GM18519 (cell line): Measurements from ENCODE around the gene JARID2.
"Not testable (repeated sequence)": the region's sequence is repeated elsewhere in the genome, so short reads cannot be mapped to it uniquely, and the experiment has no call there.

ENCODE experiments used
- ATAC-seq: cut with Tn5 transposase; IDR thresholded peaks from one replicate; pipeline ENCODE4 v1.9.1; 2021; ENCODE audit warnings: mild to moderate bottlenecking, moderate library complexity; ENCODE audit not compliant: unreplicated experiment, low FRiP score

Gene JARID2

DNA sequence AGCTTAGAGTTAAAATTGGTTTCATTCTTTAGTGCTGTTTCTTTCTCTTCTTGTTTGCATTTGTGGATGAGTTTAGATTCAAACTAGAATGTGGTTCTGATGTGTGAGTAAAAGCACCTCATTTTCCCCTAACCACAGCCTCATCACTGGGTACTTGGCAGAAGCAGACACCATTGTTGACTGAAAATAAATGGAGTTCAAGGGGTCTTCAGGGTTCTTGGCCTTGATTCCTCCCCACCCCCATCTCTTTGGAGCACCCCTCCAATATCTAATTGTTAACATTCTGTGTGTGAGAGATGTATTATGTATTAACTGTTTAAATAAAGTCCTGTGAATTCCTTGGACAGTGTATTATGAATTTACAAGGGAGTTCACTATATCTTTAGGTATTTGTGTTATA, 59.6 kb downstream of the JARID2 start:
- ATAC-seq, result no peak

DNA sequence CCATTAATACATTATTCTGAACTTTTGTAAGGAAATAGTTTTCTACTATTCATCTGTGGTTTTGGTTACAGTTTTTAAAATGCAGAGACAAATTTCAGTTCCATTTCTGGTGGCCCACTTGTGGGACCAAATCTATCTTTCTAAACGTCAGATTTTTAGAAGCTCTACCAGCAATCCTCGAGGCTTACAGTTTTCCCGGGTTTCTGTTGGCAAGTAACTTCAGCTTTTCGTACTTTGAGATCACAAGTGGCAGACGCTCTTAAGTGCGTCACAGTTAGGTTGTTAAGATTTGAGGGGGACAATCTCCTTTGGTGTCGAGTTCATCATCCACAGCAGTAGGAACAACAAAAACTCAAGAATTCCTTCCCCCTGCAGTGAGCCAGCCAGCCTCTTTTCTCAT, 60.0 kb downstream of the JARID2 start:
- ATAC-seq, result no peak

DNA sequence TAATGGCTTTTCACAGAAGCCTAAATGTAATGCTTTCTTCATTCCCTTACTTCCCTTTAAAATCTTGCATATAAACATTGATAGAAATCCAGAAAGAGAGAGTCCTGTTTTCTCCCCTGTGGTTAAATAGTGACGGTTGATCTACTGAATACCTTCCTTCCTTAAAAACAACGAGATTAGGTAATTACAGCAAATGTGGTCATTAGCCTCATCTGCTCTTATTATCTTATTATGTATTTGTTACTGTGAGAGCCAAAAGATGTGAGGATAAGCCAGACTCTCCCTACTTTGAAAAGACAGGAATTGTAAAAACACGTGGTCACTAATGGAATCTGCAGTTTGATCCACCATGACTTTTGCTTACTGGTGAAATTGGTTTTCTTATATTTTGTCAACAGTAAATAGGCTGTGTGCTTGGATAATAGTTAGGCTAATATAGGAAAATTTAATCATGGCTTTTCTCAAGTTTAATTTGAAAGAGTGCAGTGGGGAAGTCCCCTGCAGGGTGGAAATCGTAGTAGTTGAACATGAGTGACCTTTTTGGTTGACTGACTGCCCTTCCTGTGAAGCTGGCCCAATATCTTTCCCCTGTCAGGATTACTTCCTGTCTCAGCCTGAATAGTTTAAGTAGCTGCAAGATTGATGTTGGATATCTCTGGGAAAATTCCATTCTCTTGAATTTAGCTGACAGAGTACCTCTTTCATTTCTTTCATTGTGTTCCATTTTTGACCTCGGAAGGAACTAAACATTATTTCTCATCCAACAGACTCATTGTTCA, 62.8 kb downstream of the JARID2 start:
- no peak for ATAC-seq

DNA sequence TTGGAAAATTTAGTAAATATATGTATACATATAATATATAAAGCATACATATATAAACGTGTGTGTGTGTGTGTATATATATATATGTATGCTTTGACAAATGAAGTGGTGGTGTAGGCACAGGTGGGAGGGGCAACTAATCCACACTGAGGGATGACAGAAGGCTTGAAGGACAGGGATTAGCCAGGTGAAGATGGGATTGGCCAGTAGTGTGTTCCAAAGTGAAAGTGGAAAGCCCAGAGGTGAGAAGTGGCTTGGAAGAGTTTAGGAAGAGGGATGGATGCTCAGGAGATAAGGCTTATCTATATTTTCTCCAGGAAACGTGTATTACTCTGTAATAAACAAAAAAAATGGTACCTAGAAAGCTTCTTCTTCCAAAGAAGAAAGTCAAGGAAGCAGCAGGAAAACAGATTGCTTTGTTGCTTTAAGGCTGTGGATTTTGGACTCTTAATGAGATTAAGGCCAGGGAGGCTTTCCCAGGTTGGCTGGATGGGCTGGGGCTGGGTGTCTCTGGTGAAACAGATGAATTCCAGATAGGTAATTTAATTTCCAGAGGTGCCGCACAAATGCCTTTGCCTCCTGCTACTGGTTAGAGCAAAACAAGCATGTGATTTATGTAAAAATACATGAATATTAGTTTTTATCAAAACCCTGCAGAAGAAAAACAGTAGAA, 63.9 kb downstream of the JARID2 start:
- no peak for ATAC-seq

DNA sequence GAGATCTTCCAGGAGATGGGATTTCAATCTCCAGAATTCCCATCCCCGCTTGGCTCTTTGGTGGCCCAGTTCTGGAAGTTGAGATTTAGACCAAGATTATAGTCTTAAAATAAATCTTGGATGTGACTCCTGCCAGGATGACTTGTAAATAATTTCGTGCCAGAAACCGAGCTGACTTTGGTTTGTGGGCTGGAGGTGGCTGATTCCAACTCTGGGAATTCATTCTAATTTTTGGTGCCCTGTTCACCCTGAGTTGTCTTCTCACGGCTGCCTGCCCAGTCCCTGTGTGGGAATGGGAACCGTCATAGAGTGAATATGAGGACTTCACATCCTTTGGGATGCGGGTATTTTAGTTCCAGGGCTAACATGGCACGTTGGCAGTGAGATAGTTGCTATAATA, 64.8 kb downstream of the JARID2 start:
- ATAC-seq, result no peak

DNA sequence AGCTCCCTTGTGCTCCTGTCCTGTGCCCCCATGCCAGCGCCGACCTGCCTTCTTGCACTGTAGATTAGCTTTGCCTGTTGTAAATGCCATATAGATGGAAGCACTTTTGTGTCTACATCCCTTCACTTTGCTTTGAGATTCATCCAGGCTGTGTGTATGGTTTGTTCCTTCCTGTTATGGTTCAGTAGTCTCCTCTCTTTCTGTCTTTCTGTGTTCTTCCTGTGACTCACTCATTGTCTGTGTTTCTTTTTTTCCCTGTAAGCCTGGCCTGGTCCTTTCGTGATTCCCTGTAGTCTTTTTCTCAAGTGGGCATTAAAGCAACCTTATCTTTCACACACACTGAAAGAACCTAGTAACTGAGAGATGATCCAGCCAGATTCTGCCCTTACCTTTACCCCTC, 66.6 kb downstream of the JARID2 start:
- no peak for ATAC-seq

DNA sequence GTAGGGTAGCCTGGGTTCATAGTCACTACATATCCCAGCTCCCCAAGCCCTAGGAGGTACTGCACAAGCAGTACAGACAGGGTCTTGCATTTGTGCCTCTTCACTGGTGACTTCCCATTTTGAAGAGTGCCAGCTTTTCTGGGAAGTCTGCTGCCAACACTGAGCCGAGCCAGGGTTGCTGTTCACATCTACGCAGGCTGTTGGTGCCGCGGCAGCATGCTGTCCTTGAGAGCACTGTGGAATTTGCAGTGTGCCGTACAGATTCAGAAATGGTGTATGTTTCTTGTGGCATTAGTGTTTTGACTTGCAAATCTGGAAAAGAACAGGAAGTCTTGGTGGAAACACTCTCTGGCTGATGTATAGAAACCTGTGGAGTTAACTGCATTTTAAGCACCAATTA, 67.5 kb downstream of the JARID2 start:
- ATAC-seq, result no peak

DNA sequence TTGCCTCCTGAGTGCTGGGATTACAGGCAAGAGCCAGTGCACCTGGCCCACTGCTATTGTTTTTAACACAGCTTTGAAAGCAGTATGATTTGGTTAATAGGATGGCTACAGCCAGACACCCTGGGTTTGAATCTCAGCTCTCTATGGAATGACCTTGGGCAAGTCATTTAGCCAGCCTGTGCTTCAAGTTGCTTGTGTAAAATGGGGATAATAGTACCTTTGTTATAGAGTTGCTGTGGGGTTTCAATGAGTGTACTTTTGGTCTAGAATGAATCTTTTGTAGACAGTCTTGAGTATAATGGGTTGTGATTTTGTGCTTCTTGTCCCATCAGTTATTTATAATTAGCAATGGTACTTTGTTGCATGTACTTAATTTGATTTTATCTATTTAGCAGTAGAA, 70.9 kb downstream of the JARID2 start:
- ATAC-seq, result no peak

DNA sequence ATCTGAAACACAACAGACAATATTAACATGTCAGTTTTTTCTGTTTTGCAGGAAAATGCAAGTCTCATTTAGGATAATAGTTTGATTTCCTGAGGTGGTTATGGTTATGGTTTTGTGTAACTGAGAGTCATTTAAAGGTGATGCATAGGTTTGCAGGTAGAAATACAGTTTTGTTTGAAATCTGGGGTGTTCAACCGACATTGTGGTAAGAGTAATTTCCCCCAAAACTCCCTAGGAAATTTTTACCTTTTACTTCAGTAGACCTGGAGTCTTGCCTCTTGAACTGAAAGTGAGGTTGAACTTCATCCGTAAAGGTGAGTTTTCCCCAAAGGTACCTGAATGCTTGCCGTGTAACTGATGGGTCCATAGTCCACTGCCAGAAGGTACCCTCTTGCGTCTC, 71.4 kb downstream of the JARID2 start:
- no peak for ATAC-seq

DNA sequence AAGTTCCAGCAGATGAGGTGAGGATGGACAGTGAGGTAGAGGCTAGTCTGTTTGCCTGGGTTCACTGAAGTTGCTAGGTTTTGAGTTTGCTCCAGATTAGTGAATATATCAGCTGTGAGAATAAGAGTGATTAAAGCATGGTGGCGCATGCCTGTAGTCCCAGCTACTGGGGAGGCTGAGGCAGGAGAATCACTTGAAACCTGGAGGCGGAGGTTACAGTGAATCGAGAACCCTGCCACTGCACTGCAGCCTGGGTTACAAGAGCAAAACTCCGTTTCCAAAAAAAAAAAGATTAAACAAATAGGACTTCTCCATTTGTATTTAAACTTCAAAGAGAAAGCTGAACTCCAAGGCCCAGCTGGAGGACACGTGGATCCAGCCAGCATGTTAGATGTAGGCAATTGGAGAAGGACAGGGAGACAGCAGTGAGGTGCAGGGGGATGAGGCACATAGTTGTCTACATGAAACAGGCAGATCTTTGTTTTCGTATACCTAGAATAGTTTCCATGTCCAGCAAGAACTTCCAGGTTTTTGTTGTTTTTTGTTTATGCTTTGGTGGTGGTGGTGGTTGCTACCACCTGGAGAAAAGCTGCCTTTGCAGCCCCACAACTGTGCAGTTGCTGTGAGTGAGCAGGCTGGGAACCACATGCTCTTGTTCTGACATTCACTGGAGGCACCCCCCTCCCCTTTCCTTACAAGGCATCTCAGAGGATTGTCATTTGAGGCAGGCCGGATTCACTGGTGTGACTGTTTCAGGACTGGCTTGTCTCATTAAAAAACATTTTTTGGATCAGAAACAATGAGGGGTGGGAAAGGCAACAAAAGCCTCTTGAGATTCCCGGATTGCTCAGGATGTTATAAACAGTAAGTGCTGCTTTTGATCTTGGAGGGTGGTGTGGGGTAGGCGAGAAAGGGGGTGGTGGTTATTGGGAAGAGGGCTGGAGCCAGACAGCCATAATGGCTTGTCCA, 72.3 kb downstream of the JARID2 start:
- ATAC-seq, result no peak

DNA sequence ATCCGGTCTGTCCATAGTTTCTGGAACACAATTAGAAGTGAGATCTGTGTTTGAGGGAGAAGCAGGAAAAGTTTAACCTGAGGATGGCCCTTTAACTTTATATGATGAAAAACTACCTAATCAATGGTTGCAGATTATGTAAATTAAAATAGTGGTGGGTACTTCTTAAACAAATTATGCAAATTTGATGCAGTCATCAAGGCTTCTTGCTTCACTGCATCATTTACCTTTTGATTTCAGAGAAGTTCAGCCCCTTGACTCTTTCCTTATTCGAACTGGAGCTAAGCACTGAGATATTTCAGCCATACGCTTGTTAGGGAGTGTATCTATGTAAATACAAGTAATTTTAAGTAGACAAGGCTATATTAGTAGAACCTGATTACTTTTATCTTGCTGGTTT, 73.8 kb downstream of the JARID2 start:
- no peak for ATAC-seq

DNA sequence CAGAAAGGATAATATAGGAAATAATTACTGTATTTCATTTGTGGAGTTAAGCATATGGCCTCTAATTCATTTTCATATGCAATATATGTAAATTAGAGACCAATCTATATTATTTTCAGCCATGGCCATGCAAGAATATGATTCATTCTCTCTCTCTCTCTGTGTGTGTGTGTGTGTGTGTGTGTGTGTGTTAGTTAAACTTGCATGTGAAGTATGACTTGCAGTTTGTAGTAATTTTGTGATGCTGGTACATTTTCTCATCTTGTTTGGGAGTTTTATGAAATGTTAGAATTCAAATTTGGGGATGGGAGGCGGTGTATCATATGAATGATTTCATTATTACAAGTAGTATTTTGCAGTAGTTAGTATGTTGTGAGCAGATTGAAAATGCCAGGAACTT, 74.8 kb downstream of the JARID2 start:
- no peak for ATAC-seq

DNA sequence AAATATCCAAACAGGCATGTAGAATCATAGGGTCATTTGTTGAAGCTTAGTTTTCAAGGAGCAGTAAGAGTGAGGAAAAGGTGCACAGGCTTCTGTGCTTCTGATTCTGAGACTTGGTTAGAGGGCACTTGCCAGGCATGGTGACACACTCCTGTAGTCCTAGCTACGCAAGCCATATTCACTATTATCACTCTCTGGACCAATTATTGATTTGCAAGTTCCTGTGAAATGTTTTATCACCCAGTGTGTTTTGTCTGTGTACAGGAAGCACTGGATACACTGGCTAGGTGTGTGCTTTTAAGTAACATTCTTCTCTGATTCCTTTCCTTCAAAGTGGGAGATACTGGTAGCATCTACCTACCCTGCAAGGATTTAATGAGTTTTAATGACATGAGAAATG, 76.3 kb downstream of the JARID2 start:
- ATAC-seq, result no peak

DNA sequence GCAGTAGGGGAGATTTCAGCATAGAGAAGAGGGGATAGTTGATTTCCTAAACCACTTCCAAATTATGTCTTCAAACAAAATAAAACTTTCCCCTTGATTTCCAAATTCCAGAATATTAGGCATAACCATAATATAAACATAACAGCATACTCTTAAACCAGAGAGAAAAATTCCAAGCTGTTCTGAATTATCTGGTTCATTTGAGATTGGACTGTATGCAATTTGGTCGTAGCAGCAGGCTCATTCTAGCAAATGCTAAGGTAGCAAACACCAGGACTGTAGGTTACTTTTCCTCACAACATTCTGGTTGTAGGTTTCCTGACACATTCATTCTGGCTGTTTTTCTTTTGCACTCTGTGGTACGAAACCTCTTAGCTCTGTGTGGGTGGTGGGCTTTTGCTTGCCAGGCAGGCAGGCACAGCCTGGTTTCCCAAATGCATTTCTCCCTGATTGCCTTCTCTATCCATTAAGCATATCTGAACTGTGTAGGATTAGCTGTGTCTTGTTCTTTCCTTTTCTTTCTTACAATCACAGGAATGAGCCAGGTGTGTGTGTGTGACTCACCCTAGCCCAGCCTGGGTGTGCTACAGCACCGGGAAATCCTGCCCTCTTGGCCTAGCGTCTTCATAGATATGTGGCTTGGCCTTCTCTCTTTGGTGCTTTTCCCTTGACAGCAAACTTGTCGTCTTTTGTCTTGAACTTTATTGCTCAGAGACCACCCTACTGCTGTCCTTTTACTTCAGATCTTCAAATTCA, 77.1 kb downstream of the JARID2 start:
- ATAC-seq, result no peak

DNA sequence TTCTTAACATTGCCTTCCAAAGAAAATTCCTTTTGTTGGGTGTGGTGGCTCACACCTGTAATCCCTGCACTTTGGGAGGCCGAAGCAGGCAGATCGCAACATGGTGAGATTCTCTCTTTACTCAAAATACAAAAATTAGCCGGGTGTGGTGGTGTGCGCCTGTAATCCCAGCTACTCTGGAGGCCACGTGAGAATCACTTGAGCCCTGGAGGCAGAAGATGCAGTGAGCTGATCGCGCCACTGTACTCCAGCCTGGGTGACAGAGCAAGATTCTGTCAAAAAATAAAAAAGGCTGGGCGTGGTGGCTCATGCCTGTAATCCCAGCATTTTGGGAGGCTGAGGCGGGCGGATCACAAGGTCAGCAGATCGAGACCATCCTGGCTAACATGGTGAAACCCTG, 77.7 kb downstream of the JARID2 start:
- not testable (repeated sequence) for ATAC-seq

DNA sequence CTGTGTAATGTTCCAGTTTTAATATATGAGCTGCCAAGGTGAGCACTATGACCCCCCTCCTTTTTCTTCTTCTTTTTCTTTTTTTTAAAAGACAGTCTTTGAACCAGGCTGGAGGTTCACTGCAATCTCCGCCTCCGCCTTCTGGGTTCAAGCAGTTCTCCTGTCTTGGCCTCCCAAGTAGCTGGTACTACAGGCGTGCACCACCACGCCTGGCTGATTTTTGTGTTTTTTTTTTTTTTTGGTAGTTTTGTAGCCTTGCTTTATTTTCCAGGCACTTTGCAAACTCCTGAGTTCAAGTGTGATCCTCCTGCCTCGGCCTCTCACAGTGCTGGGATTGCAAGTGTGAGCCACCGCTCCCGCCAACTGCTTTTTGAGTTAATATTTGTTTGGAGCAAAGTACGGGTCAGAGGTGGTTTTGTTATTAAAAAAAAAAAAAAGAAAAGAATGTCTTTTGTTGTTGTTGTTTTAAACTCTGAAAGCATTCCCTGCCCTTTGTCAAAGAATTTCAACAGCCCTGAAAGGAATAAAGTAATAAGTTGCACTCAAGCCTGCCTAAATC, 78.6 kb downstream of the JARID2 start:
- ATAC-seq, result no peak

DNA sequence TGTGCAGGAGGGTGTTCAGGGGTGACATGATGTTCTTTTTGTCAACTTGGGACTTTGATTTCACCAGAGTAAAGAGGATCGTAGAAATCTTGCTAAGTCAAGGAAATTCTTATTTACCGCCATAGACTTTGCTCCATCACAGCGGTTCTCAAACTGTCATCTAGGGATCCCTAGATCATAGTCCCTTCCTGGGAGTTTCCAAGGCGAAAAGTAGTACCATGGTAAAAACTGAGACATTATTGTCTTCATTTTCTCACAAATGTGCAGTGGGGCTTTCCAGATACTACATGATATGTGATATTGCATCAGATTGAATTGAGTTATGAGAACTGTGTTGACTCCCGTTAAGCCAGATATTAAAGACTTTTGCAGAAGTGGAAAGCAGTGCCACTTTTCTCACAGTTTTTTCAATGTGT, 79.7 kb downstream of the JARID2 start:
- no peak for ATAC-seq

DNA sequence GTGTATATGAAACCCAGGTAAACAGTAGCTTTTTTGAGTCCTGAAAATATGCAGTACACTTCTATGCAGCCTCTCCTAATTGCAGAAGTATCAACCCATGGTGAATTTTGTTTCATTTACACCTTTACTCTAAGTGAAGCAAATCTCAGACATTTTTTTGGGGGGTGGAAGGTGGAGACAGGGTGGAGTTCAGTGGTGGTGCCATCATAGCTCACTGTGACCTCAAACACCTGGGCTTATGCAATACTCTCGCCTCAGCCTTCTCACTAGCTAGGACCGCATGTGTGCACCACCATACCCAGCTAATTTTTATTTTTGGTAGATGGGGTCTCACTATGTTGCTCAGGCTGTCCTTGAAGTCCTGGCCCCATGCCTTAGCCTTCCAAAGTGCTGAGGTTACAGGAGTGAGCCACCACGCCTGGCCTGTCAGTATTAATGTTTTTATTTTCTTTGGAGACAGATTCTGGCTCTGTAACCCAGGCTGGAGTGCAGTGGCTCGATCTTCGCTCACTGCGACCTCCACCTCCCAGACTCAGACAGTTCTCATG, 80.3 kb downstream of the JARID2 start:
- ATAC-seq, result no peak

DNA sequence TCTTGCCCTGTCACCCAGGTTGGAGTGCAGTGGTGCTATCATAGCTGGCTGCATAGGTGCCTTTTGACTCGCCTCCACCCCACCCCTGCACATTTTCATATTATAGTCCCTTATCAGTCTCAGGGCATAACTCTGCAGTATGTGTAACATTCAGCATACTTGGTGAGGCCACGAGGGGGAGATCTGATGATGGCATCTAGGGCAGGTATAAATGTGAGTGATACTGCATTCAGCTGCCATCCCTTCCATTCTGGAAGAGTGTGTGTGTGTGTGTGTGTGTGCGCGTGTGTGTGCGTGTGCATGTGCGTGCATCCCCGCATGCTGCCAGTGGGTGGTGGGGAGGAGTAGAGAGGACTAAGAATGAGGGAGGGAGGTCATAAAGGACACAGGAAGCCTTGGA, 81.4 kb downstream of the JARID2 start:
- no peak for ATAC-seq

DNA sequence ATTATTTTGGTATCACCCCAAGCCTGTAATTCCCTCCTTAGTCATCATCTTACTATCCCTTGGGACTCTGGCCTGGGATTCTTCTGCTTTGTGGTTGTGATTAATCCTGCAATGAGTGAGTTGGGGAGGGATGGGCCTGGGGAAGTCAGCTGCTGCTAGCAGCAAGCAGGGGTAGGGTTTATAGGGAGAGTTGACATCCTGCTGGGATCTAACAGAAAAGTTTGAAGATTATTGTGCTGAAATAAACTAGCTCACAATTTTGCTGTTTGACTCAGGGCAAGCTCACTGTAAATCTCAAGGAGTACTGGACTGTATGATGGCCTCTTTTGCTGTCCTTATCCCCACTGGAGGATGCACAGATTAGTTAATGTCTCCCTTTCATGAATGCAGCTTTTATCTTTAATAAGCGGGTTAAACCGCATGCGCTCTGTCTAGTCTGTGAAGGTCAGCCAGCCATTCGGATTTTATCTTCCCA, 83.4 kb downstream of the JARID2 start:
- no peak for ATAC-seq
